B cell (primary cell): ENCODE results near the gene CCDC97. TPM values are rescaled to one million over a fixed set of nuclear protein-coding genes. Genes with fewer than 3 reads are reported as not detected.

Experiments used
- ATAC-seq: fragments of 200-7000 bp; cut with Tn5 transposase; one replicate; pipeline ENCODE4 v1.10.0; 2021; ENCODE audit warnings: low read depth, mild to moderate bottlenecking, moderate number of reproducible peaks, moderate library complexity
- CTCF ChIA-PET: fragments of 350-600 bp; sonication (Branson Sonifier 250); formaldehyde crosslinking; loops from one replicate; lab custom pipeline; 2021; ENCODE audit warnings: antibody characterized with exemption, inconsistent platforms; lab: Charles Lee
- POLR2A ChIA-PET: fragments of 350-600 bp; sonication (Branson Sonifier 250); formaldehyde crosslinking; loops from one replicate; lab custom pipeline; 2021; ENCODE audit warnings: antibody characterized with exemption; lab: Charles Lee
- DNase-seq: peaks from one replicate; pipeline ENCODE4 v3.0.0; 2013
- H2AFZ ChIP-seq: 2 replicates; pipeline ENCODE4 v1.6.1; 2012; ENCODE audit warnings: mild to moderate bottlenecking, low read depth, low read length; ENCODE audit not compliant: insufficient read depth, poor library complexity, severe bottlenecking
- H3K27ac ChIP-seq, 2 donors: 1 replicate in 1 of 2; 2 replicates in 1 of 2; pipeline ENCODE4 v1.5.1; 2012 to 2013; ENCODE audit warnings: low read length in 2 of 2, mild to moderate bottlenecking in 2 of 2, moderate library complexity in 1 of 2
- H3K27me3 ChIP-seq, 4 experiments: fragments of 200-600 bp in 1 of 4; sonication (generic) in 1 of 4; replicated peaks in 1 of 4; 1 replicate in 2 of 4; 2 replicates in 2 of 4; pipeline versions ENCODE4 v1.6.1 to v1.7.0; 2013 to 2016; ENCODE audit warnings: low read length in 3 of 4, mild to moderate bottlenecking in 2 of 4, mixed read lengths in 1 of 4, moderate library complexity in 1 of 4; ENCODE audit not compliant: insufficient read depth in 4 of 4, control insufficient read depth in 3 of 4; ENCODE audit errors: control extremely low read depth in 1 of 4
- H3K36me3 ChIP-seq, 2 experiments: replicated peaks in 1 of 2; 1 replicate in 1 of 2; 2 replicates in 1 of 2; pipeline versions ENCODE4 v1.6.1 to v1.7.1; 2013; ENCODE audit warnings: low read length in 1 of 2; ENCODE audit not compliant: insufficient read depth in 2 of 2, control insufficient read depth in 1 of 2; ENCODE audit errors: control extremely low read depth in 1 of 2, extremely low read depth in 1 of 2
- H3K4me1 ChIP-seq, 2 donors: fragments of 200-600 bp in 1 of 2; sonication (generic) in 1 of 2; 1 replicate in 1 of 2; 2 replicates in 1 of 2; pipeline versions ENCODE4 v1.5.1 to v1.6.1; 2013 to 2017; ENCODE audit warnings: low read length in 2 of 2; ENCODE audit not compliant: control insufficient read depth in 2 of 2, insufficient read depth in 2 of 2
- H3K4me2 ChIP-seq: replicated peaks from 2 replicates; pipeline ENCODE3; 2012; ENCODE audit warnings: mild to moderate bottlenecking, low read depth, low read length; ENCODE audit not compliant: poor library complexity, severe bottlenecking
- H3K4me3 ChIP-seq, 5 experiments: fragments of 200-600 bp in 1 of 5; sonication (generic) in 1 of 5; 1 replicate in 3 of 5; 2 replicates in 2 of 5; pipeline versions ENCODE4 v1.5.1 to v1.7.0; 2011 to 2016; ENCODE audit warnings: low read length in 4 of 5, mild to moderate bottlenecking in 4 of 5, low read depth in 2 of 5, control low read depth in 1 of 5, moderate library complexity in 1 of 5; ENCODE audit not compliant: insufficient read depth in 1 of 5; ENCODE audit errors: control extremely low read depth in 1 of 5, extremely low read depth in 1 of 5
- H3K79me2 ChIP-seq: fragments of 200-600 bp; sonication (generic); one replicate; pipeline ENCODE4 v1.6.0; 2016; ENCODE audit warnings: low read length; ENCODE audit not compliant: control insufficient read depth, insufficient read depth
- H3K9ac ChIP-seq: fragments of 200-600 bp; sonication (generic); 2 replicates; pipeline ENCODE4 v1.6.1; 2017; ENCODE audit warnings: mild to moderate bottlenecking, low read length, moderate library complexity
- H3K9me3 ChIP-seq, 3 donors: one replicate each; pipeline versions ENCODE4 v1.6.1 to v1.7.1; 2013; ENCODE audit warnings: low read length in 2 of 3; ENCODE audit not compliant: control insufficient read depth in 2 of 3, insufficient read depth in 1 of 3; ENCODE audit errors: control extremely low read depth in 1 of 3
- H4K20me1 ChIP-seq: 2 replicates; pipeline ENCODE4 v1.6.0; 2012; ENCODE audit warnings: mild to moderate bottlenecking, low read length; ENCODE audit not compliant: insufficient read depth, control insufficient read depth, poor library complexity, severe bottlenecking
- H3K27ac Mint-ChIP-seq: one replicate; pipeline ENCODE4 v1.8.0; 2021; ENCODE audit warnings: mixed read lengths
- H3K27me3 Mint-ChIP-seq: one replicate; pipeline ENCODE4 v1.8.0; 2021; ENCODE audit warnings: mixed read lengths
- H3K4me1 Mint-ChIP-seq: one replicate; pipeline ENCODE4 v1.8.0; 2021; ENCODE audit warnings: mixed read lengths
- H3K4me3 Mint-ChIP-seq: one replicate; pipeline ENCODE4 v1.8.0; 2021; ENCODE audit warnings: mixed read lengths
- H3K9me3 Mint-ChIP-seq: one replicate; pipeline ENCODE4 v1.8.0; 2022; ENCODE audit warnings: mixed read lengths; ENCODE audit not compliant: insufficient read depth
- EZH2 ChIP-seq: IDR thresholded peaks from 2 replicates; pipeline ENCODE4 v1.6.1; 2012; ENCODE audit warnings: borderline replicate concordance, low read depth, mild to moderate bottlenecking, moderate library complexity, low read length; ENCODE audit not compliant: insufficient read depth, poor library complexity, severe bottlenecking
- WGBS: methylation state at CpG from one replicate; pipeline ENCODE4 v1.1.5; 2013; ENCODE audit warnings: missing lambda C conversion rate; ENCODE audit not compliant: insufficient coverage; 5-methylcytosine and 5-hydroxymethylcytosine counted together
- intact Hi-C: fragments of 100-400 bp; cut with micrococcal nuclease; formaldehyde crosslinking; loops from one replicate; pipeline ENCODE4 v1.10.0; 2022
- polyA plus RNA-seq: library from polyadenylated mRNA; depleted of rRNA; stranded (reverse); fragments of >200 nt; gene quantifications from 2 replicates; pipeline ENCODE4 v1.2.3, GENCODE V29; 2012
- total RNA-seq, 2 donors: library from RNA; stranded (reverse); fragments of 120-200 nt in 1 of 2; gene quantifications; 1 replicate in 1 of 2; 2 replicates in 1 of 2; pipeline versions ENCODE4 v1.2.3 to v1.2.4, GENCODE V29; 2013 to 2022
- TF ChIP-seq, protein P1 (sequence below): fragments of 200-600 bp; IDR thresholded peaks from one replicate; pipeline ENCODE4 v1.8.0; 2022; ENCODE audit warnings: antibody characterized with exemption, mild to moderate bottlenecking

The CCDC97 gene
- total and polyA plus RNA-seq, 2 donors (not counting 1 experiment from before 2014, with no cell fraction given), result 16.3 to 68.3 TPM

- Histone ChIP-seq H3K27ac (peak overlapping the region; percentile 83 to 100), H3K79me2 (peaks cover 27% of the 10 kb centered on the region)
These were observed 10.8 kb upstream of the CCDC97 start for GRCh38 chr19:41299046-41299754.

More at GRCh38 chr19:41299046-41299754, 10.8 kb upstream of the CCDC97 start:
- no peak for DNase-seq
- Histone ChIP-seq H3K36me3 (peaks cover 2 to 87% of the 10 kb centered on the region in 2 experiments), H3K4me2 (peak overlapping the region; percentile 61), H3K9ac (no peak overlapping the region), H3K4me3 (no peak overlapping the region), H4K20me1 (no peaks in the 10 kb centered on the region), H3K4me1 (peaks cover 65 to 73% of the 10 kb centered on the region in 2 donors), H3K27me3 (no peaks in the 10 kb centered on the region), H3K9me3 (no peaks in the 10 kb centered on the region), H2AFZ (no peak overlapping the region)
- ChIA-PET POLR2A (interaction anchor here (0.7 to 1.2 kb wide), 3 partner anchors 20 to 840 kb away, joined by 3 to 5 read pairs (median 3); no protein-coding TSS in a partner anchor), CTCF (interaction anchor here (0.9 to 3.3 kb wide), 5 partner anchors 9 to 95 kb away, joined by 3 to 41 read pairs (median 8); partner anchors contain the start of gene HNRNPUL1)
- TF ChIP-seq, protein P1, sequence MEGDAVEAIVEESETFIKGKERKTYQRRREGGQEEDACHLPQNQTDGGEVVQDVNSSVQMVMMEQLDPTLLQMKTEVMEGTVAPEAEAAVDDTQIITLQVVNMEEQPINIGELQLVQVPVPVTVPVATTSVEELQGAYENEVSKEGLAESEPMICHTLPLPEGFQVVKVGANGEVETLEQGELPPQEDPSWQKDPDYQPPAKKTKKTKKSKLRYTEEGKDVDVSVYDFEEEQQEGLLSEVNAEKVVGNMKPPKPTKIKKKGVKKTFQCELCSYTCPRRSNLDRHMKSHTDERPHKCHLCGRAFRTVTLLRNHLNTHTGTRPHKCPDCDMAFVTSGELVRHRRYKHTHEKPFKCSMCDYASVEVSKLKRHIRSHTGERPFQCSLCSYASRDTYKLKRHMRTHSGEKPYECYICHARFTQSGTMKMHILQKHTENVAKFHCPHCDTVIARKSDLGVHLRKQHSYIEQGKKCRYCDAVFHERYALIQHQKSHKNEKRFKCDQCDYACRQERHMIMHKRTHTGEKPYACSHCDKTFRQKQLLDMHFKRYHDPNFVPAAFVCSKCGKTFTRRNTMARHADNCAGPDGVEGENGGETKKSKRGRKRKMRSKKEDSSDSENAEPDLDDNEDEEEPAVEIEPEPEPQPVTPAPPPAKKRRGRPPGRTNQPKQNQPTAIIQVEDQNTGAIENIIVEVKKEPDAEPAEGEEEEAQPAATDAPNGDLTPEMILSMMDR, result no peak
- TF ChIP-seq EZH2, result no peak
- Mint-ChIP-seq H3K4me1 (peaks cover 73% of the 10 kb centered on the region), H3K9me3 (no peaks in the 10 kb centered on the region), H3K4me3 (no peak overlapping the region), H3K27ac (peak overlapping the region; percentile 98), H3K27me3 (no peaks in the 10 kb centered on the region)
- intact Hi-C loops, result loop anchor here (10.0 kb wide), 1 partner anchor 894 kb away; no protein-coding TSS in a partner anchor
- ATAC-seq, result no peak
- WGBS, result 81% methylated on average over 9 of the region's 10 CpGs
